ENCODE data around the gene ITGB3.

DNA sequence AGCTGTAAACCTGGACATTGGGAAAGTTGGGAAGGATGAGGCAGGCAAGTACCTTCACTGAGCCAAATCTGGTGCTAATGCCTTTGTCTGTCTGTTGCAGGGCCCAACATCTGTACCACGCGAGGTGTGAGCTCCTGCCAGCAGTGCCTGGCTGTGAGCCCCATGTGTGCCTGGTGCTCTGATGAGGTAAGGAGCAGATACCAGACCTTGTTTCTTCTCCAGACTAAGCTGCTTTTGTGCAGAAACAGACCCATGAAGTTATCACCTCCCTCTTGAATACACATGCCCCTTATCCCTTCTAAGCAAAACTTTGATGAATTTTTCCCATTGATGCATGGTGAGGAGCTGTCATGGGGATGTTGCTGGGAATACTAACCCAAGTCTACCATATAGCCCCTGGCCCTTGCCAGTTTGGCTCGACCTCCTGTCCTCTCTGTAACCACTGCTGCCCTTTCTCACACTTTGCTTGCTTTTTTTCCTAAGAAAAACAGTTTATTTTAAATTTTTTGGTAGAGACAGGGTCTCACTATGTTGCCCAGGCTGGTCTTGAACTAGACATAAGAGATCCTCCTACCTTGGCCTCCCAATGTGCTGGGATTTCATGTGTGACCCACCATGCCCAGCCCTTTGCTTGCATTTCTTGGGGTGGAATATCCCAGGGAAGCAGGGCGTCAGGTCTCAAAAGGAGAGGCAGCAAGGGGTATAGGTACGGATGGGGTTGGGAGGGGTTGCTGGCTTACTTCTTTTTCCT lies 20.9 kb downstream of the ITGB3 start:
- TF ChIP-seq ZNF274 (IDR thresholded peaks at IDR 0.05; ENCODE audit: low read depth, low read length) (no peak), YY1 (IDR thresholded peaks at IDR 0.05; ENCODE audit: insufficient read depth, insufficient read length) (no peak), SUZ12 (IDR thresholded peaks at IDR 0.05; ENCODE audit: extremely low read depth, insufficient read depth, insufficient read length) (no peak)

All from NT2/D1 (cell line).